Activated CD4-positive, alpha-beta T cell treated with anti-CD3 and anti-CD28 coated beads for 4 hours (primary cell): ENCODE results near the gene PCGF3.
"Not testable (repeated sequence)": the region's sequence is repeated elsewhere in the genome, so short reads cannot be mapped to it uniquely, and the experiment has no call there.

ENCODE experiments used
- DNase-seq, 2 donors: peaks; one replicate each; pipeline ENCODE4 v3.0.0-alpha.2; 2020

PCGF3 gene

GRCh38 chr4:803884-804283 lies 98.3 kb downstream of the PCGF3 start:
- DNase-seq: no peak

GRCh38 chr4:804804-805203 lies 99.2 kb downstream of the PCGF3 start:
- DNase-seq: no peak

GRCh38 chr4:806979-807378 lies 101.3 kb downstream of the PCGF3 start:
- DNase-seq: not testable (repeated sequence)

DNA sequence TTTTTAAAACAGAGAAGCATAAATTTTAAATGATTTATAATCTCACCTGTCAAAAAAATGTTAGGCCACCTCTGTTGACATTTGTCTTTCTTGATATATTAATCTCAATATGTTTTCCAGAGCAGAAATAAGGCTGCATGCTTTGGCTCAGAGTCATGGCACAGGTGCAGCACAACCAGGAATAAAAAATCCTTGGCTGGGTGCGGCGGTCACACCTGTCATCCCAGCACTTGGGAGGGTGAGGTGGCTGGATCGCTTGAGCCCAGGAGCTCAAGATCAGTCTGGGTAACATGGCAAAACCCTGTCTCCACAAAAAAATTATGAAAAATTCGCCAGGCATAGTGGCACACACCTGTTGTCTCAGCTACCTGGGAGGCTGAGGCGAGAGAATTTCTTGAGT lies 102.2 kb downstream of the PCGF3 start:
- no peak for DNase-seq

GRCh38 chr4:808860-809570 lies 103.4 kb downstream of the PCGF3 start:
- DNase-seq: no peak

DNA sequence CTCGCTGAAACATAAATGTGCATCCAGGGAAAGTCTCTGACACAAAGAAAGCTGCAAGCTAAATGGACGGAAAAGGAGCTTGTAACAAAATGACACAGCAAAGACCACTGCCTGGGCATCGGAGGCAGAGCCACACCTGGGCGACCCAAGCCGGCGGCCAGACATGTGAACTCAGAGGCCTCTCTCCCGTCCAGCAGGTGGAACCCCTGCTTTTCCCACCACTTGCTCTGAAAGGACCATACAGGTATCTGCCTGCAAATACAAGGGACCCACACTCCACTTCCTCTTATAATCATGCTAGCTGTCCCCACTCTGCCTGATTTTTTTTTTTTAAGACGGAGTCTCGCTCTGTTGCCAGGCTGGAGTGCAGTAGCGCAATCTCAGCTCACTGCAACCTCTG lies 108.3 kb downstream of the PCGF3 start:
- no peak for DNase-seq

DNA sequence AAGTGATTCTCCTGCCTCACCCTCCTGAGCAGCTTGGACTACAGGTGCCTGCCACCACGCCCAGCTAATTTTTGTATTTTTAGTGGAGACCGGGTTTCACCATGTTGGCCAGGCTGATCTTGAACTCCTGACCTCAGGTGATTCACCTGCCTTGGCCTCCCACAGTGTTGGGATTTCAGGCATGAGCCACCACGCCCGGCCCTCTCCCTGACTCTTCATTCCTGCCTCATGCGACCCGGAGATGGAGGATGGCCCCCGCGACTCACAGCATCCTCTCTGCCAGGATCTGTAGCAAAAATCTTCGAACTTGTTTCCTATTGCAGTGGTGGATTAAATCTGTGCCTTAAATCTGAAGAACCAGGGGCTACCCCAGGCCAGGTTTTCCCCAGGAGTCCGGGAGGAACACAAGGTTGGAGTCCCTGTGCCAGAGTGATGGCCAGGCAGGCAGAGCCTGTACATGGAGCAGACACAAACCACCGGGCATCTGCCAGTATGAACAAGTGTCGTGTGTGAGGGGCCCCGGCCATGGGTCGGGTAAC lies 108.7 kb downstream of the PCGF3 start:
- DNase-seq: no peak

GRCh38 chr4:815464-816146 lies 110.0 kb downstream of the PCGF3 start:
- DNase-seq: no peak

GRCh38 chr4:818106-818921 lies 112.7 kb downstream of the PCGF3 start:
- DNase-seq: no peak

GRCh38 chr4:819401-820229 lies 114.0 kb downstream of the PCGF3 start:
- no peak for DNase-seq
